ENCODE results near the gene UHMK1. TPM values are rescaled to one million over a fixed set of nuclear protein-coding genes. Genes with fewer than 3 reads are reported as not detected.
"Not testable (repeated sequence)": the region's sequence is repeated elsewhere in the genome, so short reads cannot be mapped to it uniquely, and the experiment has no call there.

UHMK1 gene
- total RNA-seq, 1 donor from 2014 or later = 47.6 TPM

- DNase-seq (ENCODE audit: low spot score) = no peak
Observed at GRCh38 chr1:162566870-162567269, 69.3 kb downstream of the UHMK1 start.

GRCh38 chr1:162568802-162569201 lies 71.2 kb downstream of the UHMK1 start:
- no peak for DNase-seq (ENCODE audit: low spot score)

- no peak for DNase-seq (ENCODE audit: low spot score)
Observed at GRCh38 chr1:162570718-162571117, 73.1 kb downstream of the UHMK1 start.

- not testable (repeated sequence) for DNase-seq (ENCODE audit: low spot score)
Observed at GRCh38 chr1:162571121-162571520, 73.5 kb downstream of the UHMK1 start.

GRCh38 chr1:162571696-162572095 lies 74.1 kb downstream of the UHMK1 start:
- no peak for DNase-seq (ENCODE audit: low spot score)

GRCh38 chr1:162573136-162573535 lies 75.5 kb downstream of the UHMK1 start:
- no peak for DNase-seq (ENCODE audit: low spot score)

GRCh38 chr1:162578071-162578700 lies 80.6 kb downstream of the UHMK1 start:
- DNase-seq (ENCODE audit: low spot score) = no peak

- DNase-seq (ENCODE audit: low spot score) = no peak
Observed at GRCh38 chr1:162578936-162579335, 81.3 kb downstream of the UHMK1 start.

Other genes starting within 250 kb of the UHMK1 start
- gene SPATA46, start 121.0 kb upstream of the UHMK1 start, total RNA-seq = not detected
- gene C1orf226, start 116.1 kb upstream of the UHMK1 start, total RNA-seq = 31.4 TPM
- 0.12 TPM for gene SH2D1B, start 85.7 kb upstream of the UHMK1 start, total RNA-seq
- gene UAP1, start 63.9 kb downstream of the UHMK1 start, total RNA-seq = 34.2 TPM
- 48.3 TPM for gene DDR2, start 134.6 kb downstream of the UHMK1 start, total RNA-seq